Type B pancreatic cell (in vitro differentiated cells): ENCODE results near the gene ERF. TPM values are rescaled to one million over a fixed set of nuclear protein-coding genes. Genes with fewer than 3 reads are reported as not detected.

Experiments used
- DNase-seq: peaks from one replicate; pipeline ENCODE4 v3.0.0; 2021; ENCODE audit warnings: mixed read lengths; ENCODE audit not compliant: unreplicated experiment; ENCODE audit errors: extremely low spot score
- H3K27ac Mint-ChIP-seq: 2 replicates; pipeline ENCODE4 v1.8.0; 2021; ENCODE audit warnings: mild to moderate bottlenecking, mixed read lengths
- H3K27me3 Mint-ChIP-seq: 2 replicates; pipeline ENCODE4 v1.8.0; 2021; ENCODE audit warnings: mixed read lengths
- H3K36me3 Mint-ChIP-seq: 2 replicates; pipeline ENCODE4 v1.8.0; 2021; ENCODE audit warnings: mixed read lengths
- H3K4me1 Mint-ChIP-seq: one replicate; pipeline ENCODE4 v1.8.0; 2021; ENCODE audit warnings: mixed read lengths; ENCODE audit not compliant: unreplicated experiment
- H3K4me3 Mint-ChIP-seq: 2 replicates; pipeline ENCODE4 v1.8.0; 2021; ENCODE audit warnings: mild to moderate bottlenecking, mixed read lengths
- H3K9me3 Mint-ChIP-seq: 2 replicates; pipeline ENCODE4 v1.8.0; 2021; ENCODE audit warnings: mixed read lengths
- CTCF ChIP-seq: fragments of 200-600 bp; sonication (generic); conservative IDR thresholded peaks from 2 replicates; pipeline ENCODE4 v1.5.0; 2021; ENCODE audit warnings: antibody characterized with exemption, mild to moderate bottlenecking
- total RNA-seq: library from RNA; stranded (reverse); gene quantifications from 2 replicates; pipeline ENCODE4 v1.2.1, GENCODE V29; 2021; ENCODE audit warnings: low replicate concordance

ERF gene
- total RNA-seq, 1 donor from 2014 or later, result 78.9 TPM

- Mint-ChIP-seq H3K9me3 (no peaks in the 10 kb centered on the region), H3K27me3 (no peaks in the 10 kb centered on the region), H3K36me3 (peaks cover 3% of the 10 kb centered on the region), H3K4me1 (peaks cover 22% of the 10 kb centered on the region), H3K4me3 (peak overlapping the region; percentile 95), H3K27ac (peak overlapping the region; percentile 95)
- no peak for DNase-seq
- TF ChIP-seq CTCF, result no peak
These were observed 2.3 kb downstream of the ERF start for GRCh38 chr19:42252365-42253244.

GRCh38 chr19:42251572-42252358 lies 3.2 kb downstream of the ERF start:
- Mint-ChIP-seq H3K4me1 (peaks cover 26% of the 10 kb centered on the region), H3K27ac (peak overlapping the region; percentile 80), H3K27me3 (no peaks in the 10 kb centered on the region), H3K4me3 (peak overlapping the region; percentile 95), H3K9me3 (no peaks in the 10 kb centered on the region), H3K36me3 (peaks cover 3% of the 10 kb centered on the region)
- no peak for DNase-seq
- no peak for TF ChIP-seq CTCF

- DNase-seq, result no peak
- no peak overlapping the region for H3K27ac Mint-ChIP-seq
These were observed 4.0 kb downstream of the ERF start for GRCh38 chr19:42250666-42251531.

GRCh38 chr19:42250183-42250665 lies 4.7 kb downstream of the ERF start:
- TF ChIP-seq CTCF, result no peak
- Mint-ChIP-seq H3K9me3 (no peaks in the 10 kb centered on the region), H3K27ac (no peak overlapping the region), H3K4me3 (peak overlapping the region; percentile 65), H3K4me1 (peaks cover 27% of the 10 kb centered on the region), H3K36me3 (peaks cover 3% of the 10 kb centered on the region), H3K27me3 (no peaks in the 10 kb centered on the region)
- no peak for DNase-seq

More at GRCh38 chr19:42250666-42251531, 4.0 kb downstream of the ERF start:
- no peaks in the 10 kb centered on the region for H3K27me3 Mint-ChIP-seq
- TF ChIP-seq CTCF, result no peak
- peaks cover 25% of the 10 kb centered on the region for H3K4me1 Mint-ChIP-seq
- no peaks in the 10 kb centered on the region for H3K9me3 Mint-ChIP-seq
- H3K36me3 Mint-ChIP-seq, result peaks cover 3% of the 10 kb centered on the region
- H3K4me3 Mint-ChIP-seq, result no peak overlapping the region

GRCh38 chr19:42249769-42250168 lies 5.2 kb downstream of the ERF start:
- peaks cover 31% of the 10 kb centered on the region for H3K4me1 Mint-ChIP-seq
- H3K9me3 Mint-ChIP-seq, result no peaks in the 10 kb centered on the region
- peaks cover 3% of the 10 kb centered on the region for H3K36me3 Mint-ChIP-seq
- no peak overlapping the region for H3K27ac Mint-ChIP-seq
- peak overlapping the region; percentile 65 for H3K4me3 Mint-ChIP-seq
- no peaks in the 10 kb centered on the region for H3K27me3 Mint-ChIP-seq
- TF ChIP-seq CTCF, result no peak
- DNase-seq, result no peak
